Stimulated activated CD4-positive, alpha-beta T cell treated with anti-CD3 and anti-CD28 coated beads, TNF-alpha, amount 100 ng/mL, for 24 hours (primary cell): ENCODE results near the gene FAM217B.

Experiments
- DNase-seq, 3 experiments: peaks; one replicate each; pipeline ENCODE4 v3.0.0-alpha.2; 2020; ENCODE audit warnings: low read depth in 3 of 3

The FAM217B gene

DNA sequence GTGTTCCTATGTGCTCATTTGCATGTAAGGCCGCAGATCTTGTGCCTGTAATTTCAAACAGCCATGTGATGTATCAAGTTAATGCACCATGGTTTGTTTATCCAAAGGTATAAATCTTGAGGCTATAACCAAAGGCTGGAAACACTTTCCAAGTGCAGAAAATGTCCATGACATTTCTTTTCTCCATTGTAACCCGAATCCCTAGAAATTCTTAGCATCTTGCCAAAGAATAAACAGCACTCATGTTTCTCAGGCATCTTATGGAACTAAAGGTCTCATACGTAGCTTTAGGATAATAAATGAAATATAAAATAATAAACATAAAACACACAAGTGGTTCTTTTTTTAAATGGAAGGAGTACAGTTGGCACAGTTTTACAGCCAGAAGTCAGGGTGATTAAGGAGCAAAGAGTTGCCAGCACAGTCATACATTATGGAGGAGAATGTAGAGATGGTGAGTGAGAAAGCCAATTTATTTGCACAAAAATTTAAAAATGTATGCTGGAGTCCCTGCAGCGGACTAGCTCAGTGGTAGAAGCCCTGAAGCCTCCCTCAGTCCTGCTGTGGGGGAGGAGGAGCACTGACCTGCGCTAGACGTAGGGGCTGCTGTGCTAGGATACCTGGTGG is 36.1 kb downstream of the FAM217B start:
- no peak for DNase-seq

DNA sequence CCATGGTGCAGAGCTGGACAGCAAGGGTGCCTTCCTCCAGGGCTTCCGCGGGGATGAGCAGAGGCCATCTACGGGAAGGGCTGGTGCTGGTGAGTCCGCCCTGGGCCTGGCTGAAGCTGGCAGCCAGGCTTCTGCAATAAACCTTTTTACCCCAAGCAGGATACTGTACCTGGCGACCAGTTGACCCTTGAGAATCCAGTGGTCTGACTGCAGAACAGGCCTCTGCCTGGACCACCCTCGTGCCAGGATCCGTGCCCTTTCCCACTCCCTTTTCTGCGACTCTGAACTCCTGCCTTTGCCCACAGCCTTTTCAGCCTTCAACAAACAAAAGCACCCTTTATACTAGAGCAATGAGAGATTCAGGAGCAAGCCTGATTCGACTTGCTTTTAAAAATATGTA is 36.9 kb downstream of the FAM217B start:
- DNase-seq: no peak

DNA sequence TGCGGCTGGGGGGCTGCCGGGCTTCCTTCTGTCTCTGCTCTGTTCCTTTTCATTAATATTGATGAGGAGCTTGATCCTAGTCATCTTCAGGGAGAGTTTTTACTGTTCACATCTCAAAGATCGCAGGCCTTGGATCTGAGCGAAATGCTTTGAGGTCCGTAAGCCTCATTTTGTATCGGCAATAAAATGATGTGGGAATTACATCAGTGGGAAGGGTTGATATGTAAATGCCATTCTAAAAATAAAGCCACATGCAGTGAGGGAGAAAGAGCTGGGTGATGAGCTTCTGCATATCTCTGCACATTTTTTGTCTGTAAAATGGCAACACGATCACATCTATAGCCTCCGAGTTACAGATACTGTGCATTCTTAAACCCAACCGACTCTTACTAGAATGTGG is 42.9 kb downstream of the FAM217B start:
- DNase-seq: no peak

DNA sequence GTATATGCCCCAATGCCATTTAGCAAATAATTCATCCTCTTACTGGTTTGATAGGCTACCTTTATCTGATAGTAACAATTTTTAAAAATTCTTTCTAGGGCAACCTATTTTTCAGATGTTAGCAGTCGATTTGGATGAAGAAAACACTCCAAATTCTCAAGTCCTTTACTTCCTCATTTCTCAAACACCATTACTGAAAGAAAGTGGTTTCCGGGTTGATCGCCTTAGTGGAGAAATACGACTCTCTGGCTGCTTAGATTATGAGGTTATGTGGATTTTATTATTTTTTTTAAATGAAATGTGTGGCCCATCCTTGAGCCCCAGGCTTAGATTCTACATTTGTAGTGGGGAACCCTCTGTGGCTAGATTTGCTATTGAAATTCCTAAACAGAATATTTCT is 44.4 kb downstream of the FAM217B start:
- no peak for DNase-seq

GRCh38 chr20:59985164-59985563 is 45.0 kb downstream of the FAM217B start:
- no peak for DNase-seq

DNA sequence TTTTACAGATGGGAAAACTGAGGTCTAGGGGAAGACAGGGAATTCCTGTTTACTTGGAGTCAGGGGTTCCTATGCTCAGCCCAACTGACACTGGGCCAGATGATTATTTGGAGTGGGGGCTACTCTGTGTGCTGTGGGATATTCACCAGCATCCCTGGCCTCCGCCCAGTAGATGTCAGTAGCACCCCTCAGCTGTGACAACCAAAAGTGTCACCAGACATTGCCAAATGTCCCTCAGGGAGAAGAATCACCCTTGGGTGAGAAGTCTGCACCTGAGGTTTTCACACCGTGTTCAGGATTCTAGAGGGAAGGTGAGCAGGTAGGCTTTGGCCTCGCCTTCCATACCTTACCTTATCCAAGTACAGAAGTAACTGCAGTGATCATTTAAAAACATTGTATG is 45.7 kb downstream of the FAM217B start:
- no peak for DNase-seq

DNA sequence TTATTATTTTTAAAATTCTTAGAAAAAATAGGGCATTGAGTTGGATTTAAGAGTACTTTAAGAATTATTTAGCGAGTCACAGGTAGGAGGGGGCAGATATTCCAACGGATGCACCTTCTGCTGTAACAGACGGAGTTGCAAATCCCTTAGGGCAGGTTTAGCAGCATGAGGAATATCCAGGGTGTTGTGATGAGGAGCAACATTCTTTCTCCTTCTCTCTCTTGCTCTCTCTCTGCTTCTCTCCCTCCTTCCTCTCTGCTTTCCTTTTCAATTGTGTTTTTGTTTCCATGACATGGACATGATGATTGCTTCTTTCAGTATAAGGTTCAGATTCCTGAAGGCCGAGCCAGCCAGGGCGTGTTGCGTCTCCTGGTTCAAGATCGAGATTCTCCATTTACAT is 46.9 kb downstream of the FAM217B start:
- DNase-seq: no peak

- DNase-seq: no peak
Measured at GRCh38 chr20:59988141-59988540, 48.0 kb downstream of the FAM217B start.

GRCh38 chr20:59992526-59993084 is 52.4 kb downstream of the FAM217B start:
- no peak for DNase-seq

GRCh38 chr20:59993736-59994430 is 53.7 kb downstream of the FAM217B start:
- DNase-seq: no peak

DNA sequence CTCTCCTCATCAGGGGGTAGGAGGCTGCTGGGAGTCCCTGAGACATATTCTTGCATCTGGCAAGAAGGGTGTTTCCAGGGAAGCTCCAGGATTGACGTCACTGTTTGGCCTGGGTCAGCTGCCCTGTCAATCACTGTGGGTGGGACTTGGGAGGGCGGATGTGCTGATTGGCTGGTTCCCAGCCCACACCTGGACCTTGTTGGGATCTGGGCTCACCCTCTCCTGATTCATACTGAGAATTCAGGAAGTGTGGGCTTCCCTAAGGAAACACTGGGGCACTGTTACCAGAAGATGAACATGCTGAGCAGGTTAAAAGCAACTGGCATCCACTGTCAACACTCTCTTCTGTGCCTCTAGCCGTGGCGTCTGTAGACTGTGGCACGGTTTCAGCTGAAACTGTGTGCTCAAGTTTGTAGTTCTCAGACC is 54.5 kb downstream of the FAM217B start:
- DNase-seq: no peak

- no peak for DNase-seq
Measured at GRCh38 chr20:59996108-59996507, 55.9 kb downstream of the FAM217B start.

GRCh38 chr20:59997896-59998295 is 57.7 kb downstream of the FAM217B start:
- DNase-seq: no peak
